Mesendoderm (in vitro differentiated cells): ENCODE data around the gene AIF1.

ENCODE experiments used
- DNase-seq: peaks from one replicate; pipeline ENCODE4 v3.0.0; 2013
- H2AK5ac ChIP-seq: 2 replicates; pipeline ENCODE4 v1.6.1; 2013; ENCODE audit warnings: low read length, inconsistent platforms
- H2BK120ac ChIP-seq: 2 replicates; pipeline ENCODE4 v1.6.1; 2013; ENCODE audit warnings: low read depth, mild to moderate bottlenecking, low read length, moderate library complexity, mixed read lengths
- H2BK15ac ChIP-seq: replicated peaks from 2 replicates; pipeline ENCODE4 v1.6.1; 2013; ENCODE audit warnings: low read depth, mild to moderate bottlenecking, moderate library complexity
- H2BK5ac ChIP-seq: 2 replicates; pipeline ENCODE4 v1.6.1; 2013; ENCODE audit warnings: low read length, inconsistent platforms
- H3K18ac ChIP-seq: 2 replicates; pipeline ENCODE4 v1.6.1; 2013; ENCODE audit warnings: mild to moderate bottlenecking, low read length, mixed read lengths
- H3K23ac ChIP-seq: one replicate; pipeline ENCODE4 v1.6.1; 2013; ENCODE audit warnings: low read length
- H3K27ac ChIP-seq: 2 replicates; pipeline ENCODE4 v1.5.1; 2013; ENCODE audit warnings: low read depth, mild to moderate bottlenecking, inconsistent platforms, low read length, moderate library complexity
- H3K27me3 ChIP-seq: 2 replicates; pipeline ENCODE4 v1.6.1; 2013; ENCODE audit warnings: low read length, control low read depth, mild to moderate bottlenecking, inconsistent platforms; ENCODE audit not compliant: insufficient read depth, poor library complexity
- H3K36me3 ChIP-seq: 2 replicates; pipeline ENCODE4 v1.6.1; 2013; ENCODE audit warnings: low read length, inconsistent platforms; ENCODE audit not compliant: control insufficient read depth, insufficient read depth
- H3K4ac ChIP-seq: one replicate; pipeline ENCODE4 v1.6.1; 2013; ENCODE audit warnings: low read depth, mild to moderate bottlenecking, low read length, moderate library complexity
- H3K4me1 ChIP-seq: 2 replicates; pipeline ENCODE4 v1.6.1; 2013; ENCODE audit warnings: low read depth, low read length, inconsistent platforms; ENCODE audit not compliant: control insufficient read depth
- H3K4me2 ChIP-seq: 2 replicates; pipeline ENCODE4 v1.6.1; 2013; ENCODE audit warnings: low read length
- H3K4me3 ChIP-seq: 2 replicates; pipeline ENCODE4 v1.5.1; 2013; ENCODE audit warnings: mild to moderate bottlenecking, low read length
- H3K56ac ChIP-seq: one replicate; pipeline ENCODE4 v1.6.1; 2013; ENCODE audit warnings: low read length
- H3K79me1 ChIP-seq: 2 replicates; pipeline ENCODE4 v1.6.1; 2013; ENCODE audit warnings: low read length, inconsistent platforms
- H3K79me2 ChIP-seq: 2 replicates; pipeline ENCODE4 v1.6.1; 2013; ENCODE audit warnings: mild to moderate bottlenecking, low read length; ENCODE audit not compliant: control insufficient read depth, insufficient read depth
- H3K9ac ChIP-seq: 2 replicates; pipeline ENCODE4 v1.6.1; 2013; ENCODE audit warnings: low read length, inconsistent platforms
- H4K5ac ChIP-seq: one replicate; pipeline ENCODE4 v1.6.1; 2013; ENCODE audit warnings: low read length
- H4K8ac ChIP-seq: one replicate; pipeline ENCODE4 v1.6.1; 2013; ENCODE audit warnings: low read depth, mild to moderate bottlenecking, control low read depth, low read length, moderate library complexity
- WGBS: extraction: QIAGEN DNeasy Blood & Tissue Kit; methylation state at CpG from one replicate; pipeline ENCODE4 v1.1.7; 2013; ENCODE audit warnings: low lambda C conversion rate, missing lambda C conversion rate; ENCODE audit not compliant: insufficient coverage; ENCODE audit errors: extremely low coverage; 5-methylcytosine and 5-hydroxymethylcytosine counted together

The AIF1 gene

DNA sequence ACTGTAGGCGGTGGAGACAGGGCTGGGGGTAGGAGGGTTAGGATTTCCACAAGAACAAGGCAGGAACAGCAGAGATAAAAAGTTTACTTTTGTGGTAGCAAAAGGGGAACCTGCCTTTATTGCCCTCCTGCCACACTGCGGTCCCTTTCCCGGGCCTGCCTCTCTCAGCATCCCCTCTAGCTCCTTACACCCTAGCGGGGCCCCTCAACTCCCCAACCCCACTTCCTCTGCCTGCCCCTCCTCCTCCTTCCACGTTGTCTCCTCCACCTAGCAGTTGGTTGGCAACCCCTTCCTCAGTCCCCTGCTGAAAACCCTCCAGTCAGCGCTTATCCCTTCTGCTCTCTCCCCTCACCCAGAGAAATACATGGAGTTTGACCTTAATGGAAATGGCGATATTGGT, 714 bp downstream of the AIF1 start:
- Histone ChIP-seq H2BK15ac (no peak overlapping the region), H3K4me2 (no peak overlapping the region), H3K56ac (peak overlapping the region; percentile 67), H2AK5ac (no peak overlapping the region), H2BK120ac (no peak overlapping the region), H3K23ac (no peak overlapping the region), H4K8ac (no peak overlapping the region), H4K5ac (no peak overlapping the region), H3K36me3 (no peaks in the 10 kb centered on the region), H3K9ac (peak overlapping the region; percentile 12), H3K4me3 (no peak overlapping the region), H3K4me1 (peaks cover 8% of the 10 kb centered on the region), H2BK5ac (no peak overlapping the region), H3K4ac (no peak overlapping the region), H3K27me3 (no peaks in the 10 kb centered on the region), H3K27ac (no peak overlapping the region), H3K79me2 (no peaks in the 10 kb centered on the region), H3K18ac (no peak overlapping the region), H3K79me1 (no peaks in the 10 kb centered on the region)
- no CpG with 5 or more reads among the region's 7 CpGs for WGBS
- DNase-seq, result no peak

DNA sequence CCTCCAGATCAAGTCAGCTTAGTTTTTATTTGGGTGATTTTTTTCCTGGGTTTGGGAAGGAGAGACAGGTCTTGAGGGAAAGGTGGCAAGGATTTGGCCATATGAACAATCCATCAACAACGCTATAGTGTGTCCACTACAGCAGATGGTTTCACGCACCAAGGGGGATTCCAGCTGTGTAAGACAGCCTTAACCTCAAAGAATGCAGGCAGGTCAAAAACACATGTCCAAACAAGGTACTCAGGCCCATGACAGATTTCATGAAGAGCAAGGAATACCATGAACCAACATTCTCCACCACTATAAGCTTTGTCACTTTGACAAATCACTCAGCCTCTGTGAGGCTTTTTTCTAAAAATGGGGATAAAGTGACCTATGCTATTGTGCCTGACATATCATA, 2.0 kb downstream of the AIF1 start:
- H3K36me3 ChIP-seq, result no peaks in the 10 kb centered on the region
- H3K4ac ChIP-seq, result no peak overlapping the region
- no peak overlapping the region for H3K4me3 ChIP-seq
- H3K79me1 ChIP-seq, result no peaks in the 10 kb centered on the region
- no peak overlapping the region for H4K5ac ChIP-seq
- no peak overlapping the region for H2BK5ac ChIP-seq
- H3K18ac ChIP-seq, result no peak overlapping the region
- H3K4me2 ChIP-seq, result no peak overlapping the region
- H4K8ac ChIP-seq, result no peak overlapping the region
- no peak overlapping the region for H3K23ac ChIP-seq
- no peak overlapping the region for H2AK5ac ChIP-seq
- no peak for DNase-seq
- H3K27me3 ChIP-seq, result no peaks in the 10 kb centered on the region
- no peak overlapping the region for H2BK15ac ChIP-seq
- no peak overlapping the region for H3K9ac ChIP-seq
- H3K79me2 ChIP-seq, result peaks cover 12% of the 10 kb centered on the region
- peaks cover 8% of the 10 kb centered on the region for H3K4me1 ChIP-seq
- H2BK120ac ChIP-seq, result no peak overlapping the region
- peak overlapping the region; percentile 25 for H3K56ac ChIP-seq
- no CpG with 5 or more reads among the region's 2 CpGs for WGBS
- H3K27ac ChIP-seq, result no peak overlapping the region

DNA sequence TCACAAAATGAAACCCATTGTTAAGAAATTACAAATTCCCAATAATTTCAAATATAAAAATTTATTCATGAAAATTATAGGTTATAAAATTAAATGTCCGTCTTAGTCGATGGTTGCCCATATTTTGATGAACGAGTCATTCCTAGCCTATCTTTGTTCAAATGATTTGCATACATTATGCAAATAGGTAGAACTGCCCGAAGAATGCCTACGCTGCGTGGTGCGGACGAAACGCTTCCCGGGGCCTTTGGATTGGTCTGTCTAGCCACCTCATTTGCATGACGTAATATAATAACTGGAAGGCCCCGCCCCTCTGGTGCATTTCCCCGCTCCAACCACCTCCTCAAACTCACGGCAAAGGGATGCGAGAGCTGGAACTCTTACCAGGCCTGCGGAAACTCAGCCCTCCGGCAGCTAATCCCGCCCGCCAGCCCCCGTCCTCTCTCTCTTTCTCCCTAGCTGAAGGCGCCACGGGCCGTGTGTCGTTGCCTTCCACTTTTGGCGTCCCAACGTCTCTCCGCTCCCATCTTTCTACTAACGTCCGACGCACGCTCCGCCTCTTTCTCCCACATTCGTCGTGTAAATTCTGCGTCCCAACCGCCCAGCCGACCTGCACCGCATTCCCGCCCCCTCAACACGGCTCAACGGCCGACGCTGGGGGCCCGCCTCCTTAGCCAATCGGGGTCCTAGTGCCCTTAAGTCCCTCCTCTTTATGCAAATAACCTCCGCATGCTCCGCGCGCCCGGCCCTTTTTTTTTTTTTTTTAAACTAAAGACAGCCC, 5.0 kb downstream of the AIF1 start:
- H3K9ac ChIP-seq, result peak overlapping the region; percentile 96
- peaks cover 5% of the 10 kb centered on the region for H3K4me1 ChIP-seq
- no peak overlapping the region for H2BK120ac ChIP-seq
- peak overlapping the region; percentile 98 for H3K18ac ChIP-seq
- no peaks in the 10 kb centered on the region for H3K27me3 ChIP-seq
- peaks cover 7% of the 10 kb centered on the region for H3K79me1 ChIP-seq
- peak; percentile 100 for DNase-seq
- peak overlapping the region; percentile 97 for H3K56ac ChIP-seq
- no CpG with 5 or more reads among the region's 50 CpGs for WGBS
- no peak overlapping the region for H4K5ac ChIP-seq
- H3K23ac ChIP-seq, result no peak overlapping the region
- peak overlapping the region; percentile 74 for H3K4me2 ChIP-seq
- peak overlapping the region; percentile 96 for H3K4ac ChIP-seq
- no peak overlapping the region for H4K8ac ChIP-seq
- H3K27ac ChIP-seq, result peak overlapping the region; percentile 100
- H2BK15ac ChIP-seq, result no peak overlapping the region
- H3K4me3 ChIP-seq, result peak overlapping the region; percentile 79
- H3K36me3 ChIP-seq, result peaks cover 8% of the 10 kb centered on the region
- peak overlapping the region; percentile 71 for H2BK5ac ChIP-seq
- no peak overlapping the region for H2AK5ac ChIP-seq
- peaks cover 35% of the 10 kb centered on the region for H3K79me2 ChIP-seq

DNA sequence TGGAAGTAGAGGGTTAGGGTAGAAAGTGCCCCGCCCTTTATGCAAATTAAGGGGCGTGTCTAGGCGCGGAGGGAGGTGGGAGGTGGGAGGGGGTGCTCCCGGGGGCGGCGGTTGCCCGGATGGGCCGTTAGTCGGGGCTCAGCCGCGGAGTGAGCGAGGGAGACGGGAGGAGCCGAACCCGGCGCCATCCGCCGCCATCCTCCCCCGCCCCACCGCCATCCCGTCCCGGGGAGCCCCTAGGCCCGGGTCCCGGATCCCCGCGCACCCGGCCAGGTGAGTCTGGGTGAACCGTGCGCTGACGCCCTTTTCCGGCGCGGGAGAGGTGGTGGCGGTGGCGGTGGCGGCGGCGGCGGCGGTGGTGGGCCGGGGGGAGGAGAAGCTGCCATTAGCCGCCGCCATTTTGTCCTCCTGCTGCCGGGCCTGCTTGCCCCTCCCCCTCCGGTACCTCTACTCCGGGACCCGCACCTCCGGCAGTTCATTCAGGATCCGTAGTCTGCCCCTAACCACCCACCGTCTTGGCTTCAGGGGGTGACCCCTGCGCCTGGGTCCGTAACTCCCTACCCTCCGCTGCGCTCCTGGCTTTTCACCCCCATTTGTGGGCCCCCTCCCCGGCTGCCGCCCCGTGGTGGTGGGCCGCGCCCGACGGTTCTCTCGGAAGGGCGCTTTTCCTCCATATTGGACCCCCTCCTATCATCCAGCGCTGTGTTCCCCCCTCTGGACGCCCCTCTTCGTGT, 5.7 kb downstream of the AIF1 start, which contains the start of gene PRRC2A:
TSS of gene PRRC2A (plus strand) at position 130 of the 734 bp plus-strand sequence. CDS start 2,075 bp downstream, outside the sequence.
- WGBS, result no CpG with 5 or more reads among the region's 67 CpGs
- peak within 1 kb of the TSS; percentile 83 for H3K4me2 ChIP-seq
- H3K9ac ChIP-seq, result peak within 1 kb of the TSS; percentile 96
- H3K23ac ChIP-seq, result peak within 1 kb of the TSS; percentile 95
- peak within 1 kb of the TSS; percentile 85 for H4K5ac ChIP-seq
- H2BK120ac ChIP-seq, result peak within 1 kb of the TSS; percentile 69
- H3K79me2 ChIP-seq, result peaks cover 37% of the 10 kb centered on the region
- H4K8ac ChIP-seq, result peak within 1 kb of the TSS; percentile 90
- H3K36me3 ChIP-seq, result peaks cover 15% of the 10 kb centered on the region
- H2BK5ac ChIP-seq, result peak within 1 kb of the TSS; percentile 92
- H3K4ac ChIP-seq, result peak within 1 kb of the TSS; percentile 96
- H3K79me1 ChIP-seq, result peaks cover 10% of the 10 kb centered on the region
- peak within 1 kb of the TSS; percentile 98 for H3K18ac ChIP-seq
- no peaks in the 10 kb centered on the region for H3K27me3 ChIP-seq
- peaks cover 1% of the 10 kb centered on the region for H3K4me1 ChIP-seq
- peak within 1 kb of the TSS; percentile 100 for H3K56ac ChIP-seq
- no peak within 1 kb of the TSS for H2BK15ac ChIP-seq
- DNase-seq, result peak; percentile 89
- peak within 1 kb of the TSS; percentile 100 for H3K27ac ChIP-seq
- peak within 1 kb of the TSS; percentile 91 for H2AK5ac ChIP-seq
- peak within 1 kb of the TSS; percentile 100 for H3K4me3 ChIP-seq

DNA sequence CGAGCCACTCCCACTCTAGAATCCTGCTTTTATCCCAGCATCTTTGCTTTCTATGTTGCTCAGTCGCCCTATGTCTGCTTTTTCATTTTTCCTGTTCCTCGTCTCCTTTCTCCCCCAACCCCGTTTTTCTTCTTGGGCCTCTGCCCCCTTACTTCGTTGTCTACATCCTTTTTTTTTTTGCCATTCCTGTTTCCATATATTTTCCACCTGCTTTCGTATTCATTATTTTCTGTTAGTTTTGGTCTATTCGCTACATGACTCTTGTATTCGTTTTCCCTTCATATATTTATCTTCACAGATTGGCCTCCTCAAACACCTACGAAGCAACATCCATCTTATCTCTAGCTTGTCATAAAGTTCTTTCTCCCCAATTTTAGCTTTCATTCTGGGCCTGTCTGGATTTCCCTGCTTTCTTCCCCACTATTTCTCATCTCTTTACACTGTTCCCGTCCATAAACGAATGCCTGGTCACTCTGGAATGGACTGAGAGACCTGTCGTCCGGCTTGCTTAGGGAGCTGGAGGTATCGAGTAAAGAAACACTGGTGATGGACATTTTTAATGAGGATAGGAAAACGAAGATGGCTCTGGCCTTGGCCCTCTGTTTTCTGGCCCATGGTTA, 6.4 kb downstream of the AIF1 start:
- peak overlapping the region; percentile 92 for H2BK5ac ChIP-seq
- peaks cover 10% of the 10 kb centered on the region for H3K79me1 ChIP-seq
- H3K27me3 ChIP-seq, result no peaks in the 10 kb centered on the region
- H4K5ac ChIP-seq, result peak overlapping the region; percentile 85
- peak overlapping the region; percentile 100 for H3K4me3 ChIP-seq
- peak overlapping the region; percentile 91 for H2AK5ac ChIP-seq
- peak overlapping the region; percentile 75 for H3K18ac ChIP-seq
- peak overlapping the region; percentile 92 for H3K4ac ChIP-seq
- H2BK120ac ChIP-seq, result peak overlapping the region; percentile 5
- H4K8ac ChIP-seq, result no peak overlapping the region
- WGBS, result no CpG with 5 or more reads among the region's 15 CpGs
- H3K4me1 ChIP-seq, result no peaks in the 10 kb centered on the region
- no peak overlapping the region for H2BK15ac ChIP-seq
- H3K56ac ChIP-seq, result peak overlapping the region; percentile 100
- peak overlapping the region; percentile 95 for H3K23ac ChIP-seq
- H3K79me2 ChIP-seq, result peaks cover 37% of the 10 kb centered on the region
- H3K9ac ChIP-seq, result peak overlapping the region; percentile 88
- H3K36me3 ChIP-seq, result peaks cover 16% of the 10 kb centered on the region
- peak overlapping the region; percentile 95 for H3K27ac ChIP-seq
- H3K4me2 ChIP-seq, result peak overlapping the region; percentile 83
- no peak for DNase-seq
